Measurements from ENCODE around the gene KIR3DL2. TPM values are rescaled to one million over a fixed set of nuclear protein-coding genes. Genes with fewer than 3 reads are reported as not detected.

Gene KIR3DL2
- total and polyA plus RNA-seq, 2 experiments from 2014 or later: not detected

DNA sequence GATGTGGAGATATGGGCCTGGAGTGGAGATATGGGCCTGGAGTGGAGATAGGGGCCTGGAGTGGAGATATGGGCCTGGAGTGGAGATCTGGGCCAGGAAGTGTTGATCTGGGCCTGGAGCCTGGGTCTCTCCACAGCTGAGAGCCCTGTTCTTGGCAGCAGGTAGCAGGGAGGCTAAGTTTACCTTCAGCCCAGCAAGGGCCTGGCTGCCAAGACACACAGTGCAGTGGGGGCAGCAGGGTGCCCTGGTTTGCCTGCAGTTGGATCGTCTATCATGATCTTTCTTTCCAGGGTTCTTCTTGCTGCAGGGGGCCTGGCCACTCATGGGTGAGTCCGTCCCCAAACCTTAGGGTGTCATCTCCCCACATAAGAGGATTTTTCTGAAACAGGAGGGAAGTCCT is 687 bp downstream of the KIR3DL2 start:
- no peak overlapping the region for H3K4me3 Mint-ChIP-seq
- H3K9me2 ChIP-seq (ENCODE audit: insufficient read depth): no peaks in the 10 kb centered on the region
- DNase-seq (ENCODE audit: low spot score) (no peak), ATAC-seq (no peak)
- H3K27ac ChIP-seq (ENCODE audit: low read depth): no peak overlapping the region
- H3K36me3 Mint-ChIP-seq (ENCODE audit: low read depth): peaks cover 52% of the 10 kb centered on the region
- no peak for TF ChIP-seq STAT1 (IDR thresholded peaks at IDR 0.05; ENCODE audit: unreplicated experiment)
- TF ChIP-seq, protein P1, sequence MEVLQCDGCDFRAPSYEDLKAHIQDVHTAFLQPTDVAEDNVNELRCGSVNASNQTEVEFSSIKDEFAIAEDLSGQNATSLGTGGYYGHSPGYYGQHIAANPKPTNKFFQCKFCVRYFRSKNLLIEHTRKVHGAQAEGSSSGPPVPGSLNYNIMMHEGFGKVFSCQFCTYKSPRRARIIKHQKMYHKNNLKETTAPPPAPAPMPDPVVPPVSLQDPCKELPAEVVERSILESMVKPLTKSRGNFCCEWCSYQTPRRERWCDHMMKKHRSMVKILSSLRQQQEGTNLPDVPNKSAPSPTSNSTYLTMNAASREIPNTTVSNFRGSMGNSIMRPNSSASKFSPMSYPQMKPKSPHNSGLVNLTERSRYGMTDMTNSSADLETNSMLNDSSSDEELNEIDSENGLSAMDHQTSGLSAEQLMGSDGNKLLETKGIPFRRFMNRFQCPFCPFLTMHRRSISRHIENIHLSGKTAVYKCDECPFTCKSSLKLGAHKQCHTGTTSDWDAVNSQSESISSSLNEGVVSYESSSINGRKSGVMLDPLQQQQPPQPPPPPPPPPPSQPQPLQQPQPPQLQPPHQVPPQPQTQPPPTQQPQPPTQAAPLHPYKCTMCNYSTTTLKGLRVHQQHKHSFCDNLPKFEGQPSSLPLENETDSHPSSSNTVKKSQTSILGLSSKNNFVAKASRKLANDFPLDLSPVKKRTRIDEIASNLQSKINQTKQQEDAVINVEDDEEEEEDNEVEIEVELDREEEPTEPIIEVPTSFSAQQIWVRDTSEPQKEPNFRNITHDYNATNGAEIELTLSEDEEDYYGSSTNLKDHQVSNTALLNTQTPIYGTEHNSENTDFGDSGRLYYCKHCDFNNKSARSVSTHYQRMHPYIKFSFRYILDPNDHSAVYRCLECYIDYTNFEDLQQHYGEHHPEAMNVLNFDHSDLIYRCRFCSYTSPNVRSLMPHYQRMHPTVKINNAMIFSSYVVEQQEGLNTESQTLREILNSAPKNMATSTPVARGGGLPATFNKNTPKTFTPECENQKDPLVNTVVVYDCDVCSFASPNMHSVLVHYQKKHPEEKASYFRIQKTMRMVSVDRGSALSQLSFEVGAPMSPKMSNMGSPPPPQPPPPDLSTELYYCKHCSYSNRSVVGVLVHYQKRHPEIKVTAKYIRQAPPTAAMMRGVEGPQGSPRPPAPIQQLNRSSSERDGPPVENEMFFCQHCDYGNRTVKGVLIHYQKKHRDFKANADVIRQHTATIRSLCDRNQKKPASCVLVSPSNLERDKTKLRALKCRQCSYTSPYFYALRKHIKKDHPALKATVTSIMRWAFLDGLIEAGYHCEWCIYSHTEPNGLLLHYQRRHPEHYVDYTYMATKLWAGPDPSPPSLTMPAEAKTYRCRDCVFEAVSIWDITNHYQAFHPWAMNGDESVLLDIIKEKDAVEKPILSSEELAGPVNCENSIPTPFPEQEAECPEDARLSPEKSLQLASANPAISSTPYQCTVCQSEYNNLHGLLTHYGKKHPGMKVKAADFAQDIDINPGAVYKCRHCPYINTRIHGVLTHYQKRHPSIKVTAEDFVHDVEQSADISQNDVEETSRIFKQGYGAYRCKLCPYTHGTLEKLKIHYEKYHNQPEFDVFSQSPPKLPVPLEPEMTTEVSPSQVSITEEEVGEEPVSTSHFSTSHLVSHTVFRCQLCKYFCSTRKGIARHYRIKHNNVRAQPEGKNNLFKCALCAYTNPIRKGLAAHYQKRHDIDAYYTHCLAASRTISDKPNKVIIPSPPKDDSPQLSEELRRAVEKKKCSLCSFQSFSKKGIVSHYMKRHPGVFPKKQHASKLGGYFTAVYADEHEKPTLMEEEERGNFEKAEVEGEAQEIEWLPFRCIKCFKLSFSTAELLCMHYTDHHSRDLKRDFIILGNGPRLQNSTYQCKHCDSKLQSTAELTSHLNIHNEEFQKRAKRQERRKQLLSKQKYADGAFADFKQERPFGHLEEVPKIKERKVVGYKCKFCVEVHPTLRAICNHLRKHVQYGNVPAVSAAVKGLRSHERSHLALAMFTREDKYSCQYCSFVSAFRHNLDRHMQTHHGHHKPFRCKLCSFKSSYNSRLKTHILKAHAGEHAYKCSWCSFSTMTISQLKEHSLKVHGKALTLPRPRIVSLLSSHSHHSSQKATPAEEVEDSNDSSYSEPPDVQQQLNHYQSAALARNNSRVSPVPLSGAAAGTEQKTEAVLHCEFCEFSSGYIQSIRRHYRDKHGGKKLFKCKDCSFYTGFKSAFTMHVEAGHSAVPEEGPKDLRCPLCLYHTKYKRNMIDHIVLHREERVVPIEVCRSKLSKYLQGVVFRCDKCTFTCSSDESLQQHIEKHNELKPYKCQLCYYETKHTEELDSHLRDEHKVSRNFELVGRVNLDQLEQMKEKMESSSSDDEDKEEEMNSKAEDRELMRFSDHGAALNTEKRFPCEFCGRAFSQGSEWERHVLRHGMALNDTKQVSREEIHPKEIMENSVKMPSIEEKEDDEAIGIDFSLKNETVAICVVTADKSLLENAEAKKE (CRISPR knock-in tag; IDR thresholded peaks at IDR 0.05): no peak
- no peak for TF ChIP-seq EZH2 (IDR thresholded peaks at IDR 0.05; ENCODE audit: low read depth, unreplicated experiment)
- no peak for TF ChIP-seq EZH2phosphoT487 (IDR thresholded peaks at IDR 0.05; ENCODE audit: unreplicated experiment)
- TF ChIP-seq CREB1 (CRISPR knock-in tag; IDR thresholded peaks at IDR 0.05; ENCODE audit: low read depth): no peak
- TF ChIP-seq ZNF114 (CRISPR knock-in tag; IDR thresholded peaks at IDR 0.05): no peak
- TF ChIP-seq, protein P2, sequence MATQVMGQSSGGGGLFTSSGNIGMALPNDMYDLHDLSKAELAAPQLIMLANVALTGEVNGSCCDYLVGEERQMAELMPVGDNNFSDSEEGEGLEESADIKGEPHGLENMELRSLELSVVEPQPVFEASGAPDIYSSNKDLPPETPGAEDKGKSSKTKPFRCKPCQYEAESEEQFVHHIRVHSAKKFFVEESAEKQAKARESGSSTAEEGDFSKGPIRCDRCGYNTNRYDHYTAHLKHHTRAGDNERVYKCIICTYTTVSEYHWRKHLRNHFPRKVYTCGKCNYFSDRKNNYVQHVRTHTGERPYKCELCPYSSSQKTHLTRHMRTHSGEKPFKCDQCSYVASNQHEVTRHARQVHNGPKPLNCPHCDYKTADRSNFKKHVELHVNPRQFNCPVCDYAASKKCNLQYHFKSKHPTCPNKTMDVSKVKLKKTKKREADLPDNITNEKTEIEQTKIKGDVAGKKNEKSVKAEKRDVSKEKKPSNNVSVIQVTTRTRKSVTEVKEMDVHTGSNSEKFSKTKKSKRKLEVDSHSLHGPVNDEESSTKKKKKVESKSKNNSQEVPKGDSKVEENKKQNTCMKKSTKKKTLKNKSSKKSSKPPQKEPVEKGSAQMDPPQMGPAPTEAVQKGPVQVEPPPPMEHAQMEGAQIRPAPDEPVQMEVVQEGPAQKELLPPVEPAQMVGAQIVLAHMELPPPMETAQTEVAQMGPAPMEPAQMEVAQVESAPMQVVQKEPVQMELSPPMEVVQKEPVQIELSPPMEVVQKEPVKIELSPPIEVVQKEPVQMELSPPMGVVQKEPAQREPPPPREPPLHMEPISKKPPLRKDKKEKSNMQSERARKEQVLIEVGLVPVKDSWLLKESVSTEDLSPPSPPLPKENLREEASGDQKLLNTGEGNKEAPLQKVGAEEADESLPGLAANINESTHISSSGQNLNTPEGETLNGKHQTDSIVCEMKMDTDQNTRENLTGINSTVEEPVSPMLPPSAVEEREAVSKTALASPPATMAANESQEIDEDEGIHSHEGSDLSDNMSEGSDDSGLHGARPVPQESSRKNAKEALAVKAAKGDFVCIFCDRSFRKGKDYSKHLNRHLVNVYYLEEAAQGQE (IDR thresholded peaks at IDR 0.05; ENCODE audit: unreplicated experiment): no peak
- TF ChIP-seq NANOG (IDR thresholded peaks at IDR 0.05; ENCODE audit: borderline replicate concordance): no peak
- TF ChIP-seq, protein P3, sequence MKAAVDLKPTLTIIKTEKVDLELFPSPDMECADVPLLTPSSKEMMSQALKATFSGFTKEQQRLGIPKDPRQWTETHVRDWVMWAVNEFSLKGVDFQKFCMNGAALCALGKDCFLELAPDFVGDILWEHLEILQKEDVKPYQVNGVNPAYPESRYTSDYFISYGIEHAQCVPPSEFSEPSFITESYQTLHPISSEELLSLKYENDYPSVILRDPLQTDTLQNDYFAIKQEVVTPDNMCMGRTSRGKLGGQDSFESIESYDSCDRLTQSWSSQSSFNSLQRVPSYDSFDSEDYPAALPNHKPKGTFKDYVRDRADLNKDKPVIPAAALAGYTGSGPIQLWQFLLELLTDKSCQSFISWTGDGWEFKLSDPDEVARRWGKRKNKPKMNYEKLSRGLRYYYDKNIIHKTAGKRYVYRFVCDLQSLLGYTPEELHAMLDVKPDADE (IDR thresholded peaks at IDR 0.05): no peak
- TF ChIP-seq POLR2AphosphoS5 (IDR thresholded peaks at IDR 0.05; ENCODE audit: low read depth): no peak
- no peaks in the 10 kb centered on the region for H3K79me2 ChIP-seq (replicated peaks; ENCODE audit: insufficient read depth)
- no peaks in the 10 kb centered on the region for H4K20me1 ChIP-seq (replicated peaks; ENCODE audit: insufficient read depth)
- H3K27ac Mint-ChIP-seq: no peak overlapping the region
- H3K27me3 ChIP-seq (ENCODE audit: insufficient read depth): no peaks in the 10 kb centered on the region
- peaks cover 97% of the 10 kb centered on the region for H3K9me3 Mint-ChIP-seq
- no peak overlapping the region for H3K4me2 ChIP-seq
- H3K27me3 Mint-ChIP-seq (ENCODE audit: insufficient read depth, low read depth, poor library complexity): peaks cover 9% of the 10 kb centered on the region
- H3K4me1 ChIP-seq (ENCODE audit: insufficient read depth): no peaks in the 10 kb centered on the region
- no peak overlapping the region for H2AFZ ChIP-seq
- H3K36me3 ChIP-seq (ENCODE audit: insufficient read depth): no peaks in the 10 kb centered on the region
- no peaks in the 10 kb centered on the region for H3F3A ChIP-seq (replicated peaks; ENCODE audit: low read depth)
- H3K4me3 ChIP-seq: no peak overlapping the region
- H3K4me1 Mint-ChIP-seq: no peaks in the 10 kb centered on the region
